GM08714 (cell line): Measurements from ENCODE around the gene RHOH.
A peak's percentile ranks its signal among the peaks of the same experiment; 100 is the strongest.

Experiments used
- H3K4me3 ChIP-seq: fragments of 200-500 bp; sonication (Bioruptor generic); 2 replicates; pipeline ENCODE4 v1.5.1; 2014; ENCODE audit warnings: mild to moderate bottlenecking, low read length, inconsistent platforms
- ZNF274 ChIP-seq: IDR thresholded peaks from 2 replicates; pipeline ENCODE4 v1.6.1; 2012; ENCODE audit warnings: mild to moderate bottlenecking, low read depth, low read length

RHOH gene

GRCh38 chr4:40194602-40195161 lies 2.1 kb upstream of the RHOH start:
- TF ChIP-seq ZNF274 = no peak
- H3K4me3 ChIP-seq = peak overlapping the region; percentile 90; the same call in 1 of the 2 replicates

GRCh38 chr4:40195182-40196177 lies 1.4 kb upstream of the RHOH start:
- TF ChIP-seq ZNF274 = no peak
- H3K4me3 ChIP-seq = peak overlapping the region; percentile 93; the same call in 1 of the 2 replicates

DNA sequence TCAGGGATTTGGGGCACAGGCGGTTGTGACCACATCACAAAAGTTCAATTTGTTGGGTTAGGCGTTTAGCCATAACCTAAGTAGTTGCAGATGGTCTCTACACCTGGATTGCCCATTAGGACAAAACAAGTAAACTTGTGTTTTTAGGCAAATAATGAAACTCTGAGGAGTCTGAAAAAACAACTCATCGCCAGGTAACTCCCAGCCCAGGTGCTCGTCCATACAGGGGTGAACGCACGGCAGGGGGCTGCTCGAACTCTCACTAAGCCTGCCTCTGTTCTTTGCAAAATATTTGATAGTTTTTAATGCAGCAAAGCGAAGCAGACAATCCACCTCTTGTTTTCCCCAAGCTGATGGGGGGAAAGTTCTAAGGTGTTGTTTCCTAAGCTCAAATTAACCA lies 559 bp upstream of the RHOH start:
- H3K4me3 ChIP-seq = peak overlapping the region; percentile 93
- no peak for TF ChIP-seq ZNF274

DNA sequence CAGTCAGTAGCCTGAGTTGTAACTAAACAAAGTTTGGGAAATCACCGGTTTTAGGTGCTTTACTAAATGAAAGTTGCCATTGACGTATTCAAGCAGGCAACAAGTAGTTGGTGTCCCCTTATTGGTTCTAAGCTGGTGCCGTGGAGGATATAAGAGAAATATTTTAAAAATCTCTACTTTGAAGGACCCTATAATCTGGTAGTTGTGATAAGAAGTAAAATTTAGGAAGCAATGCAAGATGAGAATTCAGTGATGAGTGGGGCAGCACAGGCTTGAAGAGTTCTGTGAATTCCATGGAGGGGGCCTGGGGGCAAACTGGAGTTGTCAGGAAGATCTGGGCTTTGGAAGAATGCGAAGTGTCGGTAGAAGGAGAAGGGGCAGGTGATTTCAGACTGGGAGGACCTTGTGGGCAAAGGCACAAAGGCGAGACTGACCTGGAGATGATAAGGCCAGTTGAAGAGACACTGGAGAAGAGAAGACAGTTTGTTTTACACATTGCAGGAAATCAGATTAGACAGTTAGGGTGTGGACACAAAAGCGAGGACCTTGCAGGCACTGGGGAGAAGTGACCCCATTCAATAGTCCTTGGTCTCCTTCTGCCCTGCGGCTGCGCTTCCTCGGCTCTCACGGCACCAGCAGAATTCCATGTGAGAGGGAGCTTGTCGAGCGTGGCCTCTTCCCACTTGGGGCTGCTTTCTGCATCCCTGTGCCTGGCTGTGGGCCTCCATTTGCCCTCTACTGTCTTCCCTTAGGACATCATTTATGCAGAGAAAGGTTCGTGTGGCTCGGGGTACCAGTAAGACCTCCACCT lies 1.3 kb downstream of the RHOH start:
- no peak for TF ChIP-seq ZNF274
- H3K4me3 ChIP-seq = peak overlapping the region; percentile 93

DNA sequence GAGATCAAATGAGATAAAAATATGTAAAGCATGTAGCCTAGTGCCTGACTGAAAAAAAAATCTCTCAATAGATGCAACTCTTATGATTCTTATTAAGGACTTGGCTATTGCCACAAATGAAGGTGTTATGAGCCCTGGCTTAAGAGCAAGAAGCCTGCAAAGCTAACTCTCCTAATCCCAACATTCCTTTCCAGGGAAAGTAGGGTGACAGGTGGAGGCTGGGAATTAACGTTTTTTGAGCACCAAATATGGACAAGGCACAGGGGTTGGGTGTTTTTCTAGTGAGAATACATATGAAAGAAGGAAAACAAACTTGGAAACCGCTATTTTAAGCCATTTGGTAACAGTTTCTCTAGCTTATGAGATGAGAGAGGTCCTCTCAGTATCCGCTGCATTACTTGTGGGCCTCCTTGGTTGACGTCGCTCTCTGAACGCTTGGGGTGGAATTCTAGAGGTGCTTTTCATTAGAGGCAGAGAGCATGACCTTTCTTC lies 2.4 kb downstream of the RHOH start:
- peak overlapping the region; percentile 93 for H3K4me3 ChIP-seq
- no peak for TF ChIP-seq ZNF274

DNA sequence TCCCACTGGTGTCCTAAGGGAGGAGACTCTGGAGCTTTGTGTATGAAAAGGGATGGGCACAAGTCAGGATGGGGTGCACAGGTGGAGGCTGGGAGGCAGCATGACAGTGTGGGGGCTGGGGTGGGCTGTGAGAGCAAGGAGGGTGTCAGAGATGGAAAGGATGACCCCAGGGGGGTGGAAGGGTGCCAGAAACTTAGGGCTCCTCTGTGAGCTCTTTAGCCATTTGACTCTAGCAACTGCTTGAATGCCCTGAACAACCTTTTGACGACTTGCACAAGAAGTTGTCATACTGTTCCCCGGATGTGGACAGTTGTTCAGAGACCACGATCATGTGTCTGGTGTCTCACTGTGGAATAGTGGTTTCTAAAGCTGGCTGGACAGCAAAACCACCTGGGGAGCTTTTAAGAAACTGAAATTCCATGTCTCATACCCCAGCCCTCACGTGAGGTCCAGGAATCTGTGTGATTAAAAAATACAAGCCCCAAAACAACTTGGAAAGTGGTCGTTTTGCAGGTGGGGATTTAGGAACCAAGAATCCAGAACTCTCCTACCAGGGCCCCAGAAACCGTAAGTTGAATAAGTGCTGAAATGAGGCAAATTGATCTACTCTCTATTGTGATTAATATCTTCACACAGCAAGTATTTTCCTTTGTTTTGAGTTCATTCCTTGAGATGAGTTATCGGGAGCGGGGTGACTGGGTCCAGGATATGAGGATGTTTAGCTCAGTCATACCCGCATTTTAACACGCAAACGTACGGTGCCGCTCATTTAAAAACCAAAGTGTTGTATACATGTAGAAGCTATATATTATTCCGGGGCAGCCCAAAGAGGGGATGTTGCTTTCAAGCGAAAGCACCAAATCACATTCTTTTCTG lies 3.4 kb downstream of the RHOH start:
- peak overlapping the region; percentile 93 for H3K4me3 ChIP-seq
- TF ChIP-seq ZNF274 = no peak

GRCh38 chr4:40200875-40201801 lies 4.3 kb downstream of the RHOH start:
- TF ChIP-seq ZNF274 = no peak
- H3K4me3 ChIP-seq = peak overlapping the region; percentile 93

- no peak for TF ChIP-seq ZNF274
- peak overlapping the region; percentile 51 for H3K4me3 ChIP-seq
Observed at GRCh38 chr4:40201898-40202297, 5.1 kb downstream of the RHOH start.

DNA sequence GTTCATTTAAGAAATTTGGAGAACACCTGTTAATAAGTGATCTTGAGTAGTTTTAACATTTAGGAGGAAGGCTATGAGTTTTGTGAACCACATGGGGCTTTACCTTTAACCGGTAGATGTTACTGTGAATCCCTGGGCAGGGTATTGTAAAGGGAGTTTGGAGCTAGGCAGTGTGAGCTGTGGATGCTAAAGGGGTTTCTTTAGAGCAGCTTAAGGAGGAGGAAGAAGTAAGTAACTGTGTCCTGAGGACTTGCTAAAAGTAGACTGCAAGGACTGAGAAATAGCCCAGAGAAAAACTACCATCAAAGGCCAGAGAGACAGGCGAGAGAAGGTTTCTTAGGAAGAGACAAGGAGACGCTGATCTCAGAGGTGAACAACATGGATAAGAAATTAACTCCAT lies 5.6 kb downstream of the RHOH start:
- no peak for TF ChIP-seq ZNF274
- H3K4me3 ChIP-seq = peak overlapping the region; percentile 59

DNA sequence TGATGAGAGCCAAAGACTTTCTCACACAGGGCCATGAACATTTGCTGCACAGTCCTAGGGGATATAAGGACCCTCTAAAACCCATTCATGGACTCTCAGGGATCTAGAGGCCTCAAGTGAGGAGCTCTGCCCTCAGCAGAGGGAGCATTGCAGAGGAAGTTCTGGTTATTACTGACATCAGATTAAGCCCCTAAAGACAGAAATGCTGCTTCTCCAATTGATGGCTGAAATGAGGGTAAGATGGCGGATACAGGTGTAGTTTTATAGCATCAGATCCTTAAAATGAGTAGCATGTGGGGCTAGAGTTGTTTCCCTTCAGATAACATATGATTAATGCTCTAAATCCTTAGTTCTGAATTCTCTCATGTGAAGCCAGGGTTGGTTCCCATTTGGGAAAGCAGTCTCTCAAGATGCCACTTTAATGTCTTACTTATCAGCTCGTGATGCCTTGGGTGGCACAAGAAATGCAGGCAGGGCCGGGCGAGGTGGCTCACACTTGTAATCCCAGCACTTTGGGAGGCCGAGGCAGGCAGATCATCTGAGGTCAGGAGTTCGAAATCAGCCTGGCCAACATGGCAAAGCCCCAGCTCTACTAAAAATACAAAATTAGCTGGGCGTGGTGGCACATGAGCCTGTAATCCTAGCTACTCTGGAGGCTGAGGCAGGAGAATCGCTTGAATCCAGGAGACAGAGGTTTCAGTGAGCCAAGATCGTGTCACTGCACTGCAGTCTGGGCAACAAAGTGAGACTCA lies 7.9 kb downstream of the RHOH start:
- H3K4me3 ChIP-seq = peak overlapping the region; percentile 53; the same call in 1 of the 2 replicates
- no peak for TF ChIP-seq ZNF274
